ENCODE measurements around the gene CAP2.
"Not testable (repeated sequence)": the region's sequence is repeated elsewhere in the genome, so short reads cannot be mapped to it uniquely, and the experiment has no call there.

Gene CAP2

GRCh38 chr6:17420368-17420767 lies 27.0 kb downstream of the CAP2 start:
- TF ChIP-seq CTCF (IDR thresholded peaks at IDR 0.05; ENCODE audit: borderline replicate concordance, insufficient read depth, low read depth, low read length), result no peak
- no peak overlapping the region for H3K4me3 ChIP-seq (ENCODE audit: low read depth, low read length)

- TF ChIP-seq CTCF (IDR thresholded peaks at IDR 0.05; ENCODE audit: borderline replicate concordance, insufficient read depth, low read depth, low read length), result no peak
- H3K4me3 ChIP-seq (ENCODE audit: low read depth, low read length), result no peak overlapping the region
These were observed 28.0 kb downstream of the CAP2 start for GRCh38 chr6:17421406-17421805.

DNA sequence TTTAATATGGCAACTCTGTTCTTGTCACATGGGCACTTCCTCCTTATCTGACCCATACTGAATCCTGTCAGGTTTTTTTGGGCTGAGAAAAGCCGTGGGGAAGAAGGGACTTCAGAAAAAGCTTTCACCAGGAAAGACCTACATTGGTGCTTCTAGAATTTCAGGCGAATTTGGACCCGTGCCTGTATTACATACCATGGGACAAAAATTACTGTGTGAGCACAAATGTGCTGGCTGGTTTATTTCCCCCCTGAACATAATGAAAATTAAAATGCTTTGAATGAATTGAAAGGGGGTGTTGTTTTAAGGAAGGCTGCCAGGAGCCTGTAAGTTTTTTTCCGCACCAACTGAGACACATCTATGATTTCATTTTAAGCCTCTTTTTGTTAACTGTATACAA lies 29.6 kb downstream of the CAP2 start:
- H3K4me3 ChIP-seq (ENCODE audit: low read depth, low read length), result no peak overlapping the region
- no peak for TF ChIP-seq CTCF (IDR thresholded peaks at IDR 0.05; ENCODE audit: borderline replicate concordance, insufficient read depth, low read depth, low read length)

DNA sequence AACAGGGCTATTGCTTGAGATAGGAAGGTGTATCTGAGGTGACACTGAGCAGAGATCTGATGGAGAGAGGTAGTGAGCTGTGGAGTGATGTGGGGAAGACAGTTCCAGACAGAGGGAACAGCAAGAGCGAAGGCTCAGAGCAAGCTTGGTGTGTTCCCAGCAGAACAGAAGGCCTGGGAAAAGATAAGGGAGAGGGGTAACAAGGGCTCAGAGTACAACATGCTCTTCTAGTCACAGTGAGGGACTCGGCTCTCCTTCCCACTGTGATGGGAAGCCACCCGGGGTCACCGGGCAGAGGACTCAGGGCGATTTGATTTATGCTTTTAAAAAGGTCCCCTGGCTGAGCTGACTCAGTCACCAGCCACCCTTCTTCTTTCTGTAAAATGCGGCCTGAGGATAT lies 33.7 kb downstream of the CAP2 start:
- H3K4me3 ChIP-seq (ENCODE audit: low read depth, low read length), result no peak overlapping the region
- TF ChIP-seq CTCF (IDR thresholded peaks at IDR 0.05; ENCODE audit: borderline replicate concordance, insufficient read depth, low read depth, low read length), result no peak

- no peak for TF ChIP-seq CTCF (IDR thresholded peaks at IDR 0.05; ENCODE audit: borderline replicate concordance, insufficient read depth, low read depth, low read length)
- no peak overlapping the region for H3K4me3 ChIP-seq (ENCODE audit: low read depth, low read length)
These were observed 34.2 kb downstream of the CAP2 start for GRCh38 chr6:17427617-17428016.

DNA sequence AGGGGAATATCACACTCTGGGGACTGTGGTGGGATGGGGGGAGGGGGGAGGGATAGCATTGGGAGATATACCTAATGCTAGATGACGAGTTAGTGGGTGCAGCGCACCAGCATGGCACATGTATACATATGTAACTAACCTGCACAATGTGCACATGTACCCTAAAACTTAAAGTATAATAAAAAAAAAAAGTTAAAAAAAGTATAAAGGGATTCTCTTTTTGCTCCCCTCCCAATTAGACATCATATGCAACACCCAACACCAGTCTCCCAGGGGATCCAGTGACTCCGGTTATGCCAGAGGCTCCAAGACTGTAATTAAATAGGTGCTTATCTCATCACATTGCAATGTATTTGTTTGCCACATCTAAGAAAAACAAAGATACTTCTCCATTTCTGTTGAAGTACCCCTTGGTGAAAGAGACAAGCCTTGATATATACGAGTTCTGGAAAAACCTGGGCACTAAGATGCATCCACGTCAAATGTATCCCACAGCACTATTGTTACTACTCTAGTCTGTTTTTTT lies 35.3 kb downstream of the CAP2 start:
- not testable (repeated sequence) for H3K4me3 ChIP-seq (ENCODE audit: low read depth, low read length)

DNA sequence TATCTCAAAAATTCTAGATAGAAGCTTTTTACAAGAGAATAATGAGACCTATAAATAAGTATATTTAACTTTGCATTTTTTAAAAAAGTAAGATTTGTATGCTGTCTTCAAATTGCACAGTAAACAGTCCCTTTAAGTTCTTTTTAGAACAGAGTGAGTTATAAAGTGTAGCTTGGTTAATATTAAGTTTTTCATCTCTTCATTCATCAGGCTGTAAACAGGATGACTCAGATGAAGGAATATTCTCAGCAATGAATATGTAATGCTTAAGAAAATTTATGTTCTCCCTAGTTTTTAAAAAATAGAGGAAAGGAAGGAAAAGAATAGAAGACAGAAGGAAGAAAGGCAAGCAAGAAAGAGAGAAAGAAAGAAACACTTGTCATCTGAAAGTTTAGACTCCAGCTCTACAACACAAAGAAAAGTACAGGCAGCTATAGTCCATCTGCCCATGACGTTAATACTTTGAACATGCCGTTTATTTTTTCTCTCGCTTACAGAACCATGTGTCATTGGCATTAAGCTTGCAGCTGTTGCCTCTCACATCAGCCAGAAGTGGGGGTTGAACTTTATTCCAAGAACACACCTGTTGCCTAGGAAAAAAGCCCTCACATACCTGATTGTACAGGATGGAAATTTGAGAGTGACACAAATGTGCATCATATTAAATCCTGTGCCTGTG lies 36.1 kb downstream of the CAP2 start:
- H3K4me3 ChIP-seq (ENCODE audit: low read depth, low read length), result no peak overlapping the region
- TF ChIP-seq CTCF (IDR thresholded peaks at IDR 0.05; ENCODE audit: borderline replicate concordance, insufficient read depth, low read depth, low read length), result no peak

Data from GM12875 (cell line).